NCI-H2227 treated with DMSO at 0.1 percent for 48 hours (cell line): ENCODE data around the gene VPS8.

Experiments
- DNase-seq: peaks from one replicate; lab custom pipeline; 2025; lab: John Stamatoyannopoulos, UW

The VPS8 gene

GRCh38 chr3:184812662-184813042, 686 bp downstream of the VPS8 start:
- DNase-seq: no peak

DNA sequence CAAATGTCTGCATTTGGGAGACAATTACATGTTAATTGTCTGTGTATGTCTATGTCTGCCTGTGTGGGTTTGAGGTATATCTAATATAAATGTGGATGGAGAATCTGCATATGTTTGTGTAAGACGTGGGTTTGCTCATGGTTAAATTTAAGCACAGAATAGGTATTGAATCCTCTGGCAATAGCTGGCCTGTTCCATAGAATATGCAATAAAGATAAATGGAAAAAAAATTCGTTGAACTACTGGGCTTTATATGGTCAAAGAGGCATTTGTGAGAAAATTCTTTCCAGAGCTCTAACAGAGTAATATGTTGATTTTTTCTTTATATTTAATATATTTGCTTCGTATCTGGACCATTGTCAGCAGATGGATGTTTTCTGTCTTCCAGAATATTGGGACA, 1.4 kb downstream of the VPS8 start:
- DNase-seq: no peak

GRCh38 chr3:184814214-184814613, 2.2 kb downstream of the VPS8 start:
- DNase-seq: no peak

GRCh38 chr3:184815046-184815930, 3.3 kb downstream of the VPS8 start:
- DNase-seq: no peak

GRCh38 chr3:184816614-184817013, 4.6 kb downstream of the VPS8 start:
- no peak for DNase-seq

GRCh38 chr3:184820525-184820924, 8.6 kb downstream of the VPS8 start:
- DNase-seq: no peak

- DNase-seq: no peak
These were observed 9.1 kb downstream of the VPS8 start for GRCh38 chr3:184821034-184821433.

- DNase-seq: no peak
These were observed 10.1 kb downstream of the VPS8 start for GRCh38 chr3:184822081-184822480.

DNA sequence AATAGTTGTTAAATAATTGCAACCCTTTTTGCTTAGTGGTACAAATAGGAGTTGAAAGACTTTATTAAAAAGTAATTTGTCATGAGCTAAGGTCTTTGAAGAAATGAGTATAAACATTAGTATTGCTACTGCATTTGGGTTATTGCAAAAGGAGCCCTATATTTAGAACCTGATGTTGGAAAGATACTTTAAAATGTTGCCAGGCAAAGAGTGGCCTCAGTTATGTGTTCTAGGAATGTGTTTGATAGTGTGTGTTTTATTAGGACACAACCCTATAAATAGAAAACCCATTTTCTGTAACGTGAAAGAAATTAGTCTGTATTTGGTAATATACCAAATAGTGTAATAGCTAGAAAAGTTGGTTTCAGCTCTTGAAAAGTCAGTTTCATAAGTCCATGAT, 10.7 kb downstream of the VPS8 start:
- no peak for DNase-seq

- DNase-seq: no peak
These were observed 12.0 kb downstream of the VPS8 start for GRCh38 chr3:184823990-184824389.

DNA sequence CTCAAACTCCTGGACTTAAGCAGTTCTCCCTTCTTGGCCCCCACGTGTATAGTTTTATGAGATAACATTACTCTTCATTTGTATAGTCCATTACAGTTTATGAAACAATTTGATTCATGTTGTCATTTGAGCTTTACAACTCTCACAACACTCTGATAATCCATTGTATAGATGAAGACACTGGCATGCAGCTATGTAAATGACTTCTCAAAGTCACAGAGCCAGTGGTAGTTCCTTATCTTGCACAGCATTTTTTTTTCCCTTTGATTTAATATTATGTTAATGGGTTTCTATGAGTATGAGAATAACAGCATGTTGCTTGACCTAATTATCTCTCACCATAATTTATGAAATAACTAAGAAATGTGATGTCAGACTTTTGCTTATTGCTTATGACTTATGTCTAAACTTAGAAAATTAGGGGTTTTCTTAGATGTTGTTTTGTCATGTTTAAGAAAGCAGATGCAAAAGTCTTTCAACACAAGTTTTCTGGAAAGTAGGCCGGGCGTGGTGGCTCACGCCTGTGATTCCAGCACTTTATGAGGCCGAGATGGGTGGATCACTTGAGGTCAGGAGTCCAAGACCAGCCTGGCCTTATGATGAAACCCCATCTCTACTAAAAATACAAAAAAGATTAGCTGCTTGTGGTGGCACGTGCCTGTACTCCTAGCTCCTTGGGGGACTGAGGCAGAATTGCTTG, 13.3 kb downstream of the VPS8 start:
- no peak for DNase-seq

DNA sequence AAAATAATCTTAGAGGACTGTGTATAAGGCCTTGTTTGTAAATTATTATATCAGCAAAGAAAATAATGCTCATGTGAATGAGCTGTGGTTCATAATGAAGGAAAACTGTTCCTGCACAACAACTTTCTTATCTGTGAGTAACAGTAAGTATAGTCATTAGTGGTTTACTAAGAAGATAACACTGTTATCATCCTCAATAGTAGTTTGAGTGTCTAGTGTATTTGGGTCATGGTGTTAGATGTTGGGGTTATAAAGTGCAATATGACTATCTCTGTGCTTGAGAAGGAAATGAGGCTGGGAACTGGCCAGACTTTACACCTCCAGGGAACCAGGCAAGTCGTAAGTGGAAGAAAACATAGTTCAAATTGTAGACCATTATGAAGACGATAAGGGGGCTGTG, 15.6 kb downstream of the VPS8 start:
- DNase-seq: no peak

DNA sequence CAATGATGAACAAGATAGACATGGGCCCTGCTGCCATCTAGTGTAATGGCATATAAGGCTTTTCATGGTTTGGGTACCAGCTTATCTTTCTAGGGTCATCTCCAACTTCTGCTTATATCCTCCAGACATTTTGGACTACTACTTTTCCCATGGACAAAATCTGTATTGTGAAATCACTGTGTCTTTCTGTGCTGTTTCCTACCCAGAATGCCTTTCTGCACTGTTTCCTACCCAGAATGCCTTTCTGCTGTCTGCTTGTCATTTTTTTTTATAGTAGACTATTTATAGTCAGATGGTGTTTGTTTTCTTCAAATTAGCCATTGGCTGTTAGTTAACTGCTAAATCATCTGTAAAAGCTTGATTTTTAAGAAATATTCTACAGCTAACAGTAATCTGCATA, 20.1 kb downstream of the VPS8 start:
- DNase-seq: no peak

DNA sequence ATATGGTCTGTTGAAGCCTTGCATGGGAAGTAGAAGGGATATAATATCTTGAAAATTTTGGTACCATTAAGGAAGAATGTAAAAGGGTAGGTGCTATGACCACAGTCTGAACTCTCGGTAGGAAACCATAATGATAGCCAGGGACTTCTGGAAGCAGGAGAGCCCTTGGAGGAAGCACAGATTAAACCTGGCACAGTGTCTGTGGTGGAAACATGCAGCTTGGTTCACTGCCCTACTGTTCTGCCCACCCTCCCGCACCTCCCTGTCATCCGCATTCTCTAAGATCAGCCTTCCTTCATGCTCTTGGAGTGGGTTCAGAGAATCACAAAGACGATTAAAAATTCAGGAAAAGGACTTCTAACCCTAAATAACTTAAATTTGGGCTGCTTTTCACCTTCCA, 20.9 kb downstream of the VPS8 start:
- DNase-seq: no peak

- DNase-seq: no peak
These were observed 24.3 kb downstream of the VPS8 start for GRCh38 chr3:184836090-184836822.

GRCh38 chr3:184842433-184842832, 30.5 kb downstream of the VPS8 start:
- DNase-seq: no peak

DNA sequence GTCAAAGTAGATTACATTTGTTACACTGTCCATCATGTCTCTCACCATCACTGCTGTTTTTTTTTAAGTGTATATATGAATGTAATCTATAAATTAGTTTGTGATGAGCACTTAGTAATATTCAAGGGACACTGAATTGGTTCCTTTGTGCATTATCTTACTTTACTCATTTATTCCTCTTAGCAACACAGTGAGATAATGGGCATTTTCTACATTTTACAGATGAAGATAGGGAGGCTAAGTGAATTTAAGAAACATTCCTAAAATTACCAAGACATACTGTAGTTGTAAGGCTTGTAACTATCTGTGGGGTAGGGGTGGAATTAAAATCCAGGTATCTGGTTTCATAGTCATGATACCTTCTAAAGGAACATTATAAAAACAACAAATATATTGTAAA, 33.9 kb downstream of the VPS8 start:
- no peak for DNase-seq

DNA sequence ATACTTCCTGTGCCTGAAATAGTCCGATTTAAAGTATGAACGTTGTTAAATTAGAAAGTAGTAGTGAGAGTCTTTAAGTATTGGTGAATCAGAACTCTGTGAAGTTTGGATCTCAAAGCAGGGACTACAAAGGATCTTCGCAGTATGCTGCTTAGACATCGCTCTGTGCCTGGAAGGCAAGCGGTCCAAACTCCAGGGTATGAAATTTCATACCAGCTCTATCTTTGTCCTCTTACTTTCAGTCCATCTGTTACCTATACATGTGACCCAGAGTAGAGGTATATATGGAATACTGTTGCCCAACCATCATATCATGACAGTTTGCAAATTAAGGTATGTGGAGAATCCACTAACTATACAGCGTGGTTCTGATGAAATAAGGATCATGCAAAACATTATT, 34.5 kb downstream of the VPS8 start:
- DNase-seq: no peak

- DNase-seq: no peak
These were observed 37.0 kb downstream of the VPS8 start for GRCh38 chr3:184848934-184849333.

DNA sequence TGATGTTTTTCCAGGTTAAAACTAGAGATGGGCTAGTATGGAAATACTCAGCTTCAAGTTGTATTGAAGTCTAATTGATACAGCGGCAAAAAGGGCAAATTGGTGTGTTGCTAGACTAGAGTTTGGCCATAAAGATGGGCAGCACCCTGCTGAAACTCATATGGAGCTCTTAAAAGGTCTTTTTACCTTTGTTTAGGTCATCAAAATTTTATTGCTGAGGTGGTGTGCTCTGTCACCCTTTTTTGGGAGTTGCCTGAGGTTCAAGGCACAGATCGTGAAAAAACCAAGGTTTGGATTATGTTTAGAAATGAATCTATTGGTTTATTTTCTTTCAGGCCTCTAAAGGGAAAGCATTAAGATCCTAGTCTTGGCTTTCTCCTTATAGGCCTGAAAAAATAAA, 38.2 kb downstream of the VPS8 start:
- no peak for DNase-seq

GRCh38 chr3:184857099-184857498, 45.1 kb downstream of the VPS8 start:
- DNase-seq: no peak

GRCh38 chr3:184864000-184864399, 52.0 kb downstream of the VPS8 start:
- DNase-seq: no peak

GRCh38 chr3:184868477-184868876, 56.5 kb downstream of the VPS8 start:
- no peak for DNase-seq
